CD1c-positive myeloid dendritic cell (primary cell): ENCODE results near the gene SLC6A6.

Experiments used
- DNase-seq: peaks from one replicate; pipeline ENCODE4 v3.0.0-alpha.2; 2016; ENCODE audit errors: extremely low spot score

SLC6A6 gene

DNA sequence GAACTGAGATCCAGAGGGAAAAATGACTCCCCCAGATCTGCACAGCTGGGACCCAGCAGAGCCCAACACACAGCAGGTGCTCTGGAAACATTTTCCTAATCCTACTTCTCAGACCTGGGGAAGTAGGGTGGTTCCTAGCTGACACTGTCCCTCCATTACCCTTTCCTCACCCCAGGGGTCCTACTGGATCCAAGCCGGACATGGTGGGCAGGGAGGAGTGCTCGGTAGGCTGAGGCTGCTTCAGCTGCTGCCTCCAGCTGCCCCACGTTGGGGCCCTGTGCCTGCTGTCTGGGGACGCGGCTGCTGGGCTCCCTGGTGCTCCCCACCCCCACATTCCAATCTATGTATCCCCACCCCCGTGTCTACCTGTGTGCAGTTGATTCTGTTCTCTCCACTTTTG lies 29.8 kb upstream of the SLC6A6 start:
- no peak for DNase-seq

GRCh38 chr3:14373753-14374376 lies 28.5 kb upstream of the SLC6A6 start:
- DNase-seq = no peak

- DNase-seq = no peak
These were observed 27.9 kb upstream of the SLC6A6 start for GRCh38 chr3:14374444-14374883.

DNA sequence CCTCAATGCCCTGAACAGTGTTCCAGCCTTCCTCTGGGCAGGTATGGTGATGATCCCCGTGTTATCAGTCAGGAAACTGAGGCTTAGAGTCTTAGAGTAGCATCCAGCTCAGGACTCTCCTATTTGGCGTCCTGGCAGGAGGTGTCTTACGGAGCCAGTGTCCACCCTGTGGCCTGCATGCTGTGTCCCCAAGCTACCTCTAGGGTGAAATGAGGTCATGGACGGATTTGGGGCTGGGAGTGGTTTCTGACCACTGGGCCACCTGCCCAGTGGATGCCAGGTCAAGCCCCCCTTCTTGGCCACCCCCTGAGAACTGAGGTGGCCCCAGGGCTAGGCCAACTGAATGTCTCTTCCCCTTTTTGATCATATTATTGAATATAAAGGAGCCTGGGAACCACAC lies 27.2 kb upstream of the SLC6A6 start:
- DNase-seq = no peak

- no peak for DNase-seq
These were observed 25.9 kb upstream of the SLC6A6 start for GRCh38 chr3:14376348-14377043.

DNA sequence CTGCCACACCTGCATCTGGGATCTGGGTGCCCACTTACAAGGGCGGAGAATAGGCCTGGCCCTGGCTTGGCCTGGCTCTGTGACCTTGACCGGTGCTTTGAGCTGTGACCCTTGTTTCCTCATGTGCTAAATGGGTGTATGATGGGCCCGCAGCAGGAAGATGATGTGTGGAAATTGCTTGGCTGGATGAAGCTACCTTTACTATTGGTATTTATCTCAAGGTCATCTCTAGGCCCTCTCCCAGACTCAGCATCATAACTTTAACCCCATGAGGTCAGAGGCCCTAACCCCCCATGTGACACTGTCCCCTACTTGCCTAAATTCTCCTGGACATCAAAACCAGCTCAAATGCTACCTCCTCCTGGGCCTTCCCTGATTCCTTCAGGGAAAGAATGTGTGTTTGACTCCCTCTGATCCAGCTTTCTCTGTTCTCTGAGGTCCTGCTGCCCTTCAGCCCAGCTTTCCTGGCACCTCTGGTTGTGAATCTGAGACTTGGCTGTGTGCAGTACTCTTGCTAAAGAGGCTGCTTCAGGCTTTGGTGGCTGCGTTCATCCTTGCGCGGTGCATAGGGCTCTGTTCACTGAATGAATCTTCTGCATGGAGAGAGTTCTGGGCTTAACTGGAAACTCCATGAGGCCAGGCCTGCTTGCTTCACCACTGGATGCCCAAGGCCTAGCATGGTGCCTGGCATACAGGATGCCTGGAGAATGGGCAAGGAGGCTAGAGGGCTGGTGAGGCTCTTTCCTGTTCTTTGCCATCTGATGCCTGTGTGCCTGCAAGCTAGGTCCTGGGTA lies 25.2 kb upstream of the SLC6A6 start:
- DNase-seq = no peak

DNA sequence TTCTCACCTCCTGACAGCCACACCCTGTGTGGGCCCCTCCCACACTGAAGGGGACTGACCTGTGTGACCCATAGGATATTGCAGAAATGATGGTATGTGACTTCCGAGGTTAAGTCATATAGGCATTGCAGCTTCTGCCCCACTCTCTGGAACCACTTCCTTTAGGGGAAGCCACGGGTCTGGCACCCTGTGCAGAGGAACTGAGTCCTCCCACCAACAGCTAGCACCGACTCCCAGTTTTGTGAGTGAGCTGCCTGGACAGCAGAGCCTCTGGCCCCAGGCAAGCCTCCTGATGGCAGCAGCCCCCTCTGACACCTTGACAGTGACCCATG lies 24.6 kb upstream of the SLC6A6 start:
- DNase-seq = peak; percentile 91

- DNase-seq = no peak
These were observed 24.0 kb upstream of the SLC6A6 start for GRCh38 chr3:14378415-14378814.

GRCh38 chr3:14379843-14380242 lies 22.6 kb upstream of the SLC6A6 start:
- no peak for DNase-seq

- no peak for DNase-seq
These were observed 16.2 kb upstream of the SLC6A6 start for GRCh38 chr3:14386254-14386653.

DNA sequence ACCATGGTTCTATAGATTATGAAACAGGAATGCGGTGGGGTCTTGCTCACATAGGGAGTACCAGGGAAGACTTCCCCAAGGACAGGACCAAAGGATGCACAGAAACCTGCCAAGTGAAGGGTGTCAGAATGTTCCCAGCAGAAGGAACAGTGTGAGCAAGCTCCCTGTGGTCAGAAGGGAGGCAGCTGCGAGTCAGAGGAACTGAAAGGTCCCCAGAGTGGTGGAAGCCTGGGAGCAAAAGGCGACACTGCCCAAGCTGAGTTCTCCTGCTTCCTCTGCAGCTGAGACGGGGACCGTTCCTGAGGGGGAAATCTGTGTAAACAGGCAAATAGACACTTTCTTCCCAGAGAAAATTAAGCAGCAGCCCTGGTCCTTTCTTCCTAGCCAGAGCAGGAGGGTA lies 14.2 kb upstream of the SLC6A6 start:
- peak; percentile 73 for DNase-seq

- no peak for DNase-seq
These were observed 13.2 kb upstream of the SLC6A6 start for GRCh38 chr3:14389166-14389606.

- no peak for DNase-seq
These were observed 12.7 kb upstream of the SLC6A6 start for GRCh38 chr3:14389716-14390115.

- DNase-seq = peak; percentile 71
These were observed 11.4 kb upstream of the SLC6A6 start for GRCh38 chr3:14391033-14391432.

DNA sequence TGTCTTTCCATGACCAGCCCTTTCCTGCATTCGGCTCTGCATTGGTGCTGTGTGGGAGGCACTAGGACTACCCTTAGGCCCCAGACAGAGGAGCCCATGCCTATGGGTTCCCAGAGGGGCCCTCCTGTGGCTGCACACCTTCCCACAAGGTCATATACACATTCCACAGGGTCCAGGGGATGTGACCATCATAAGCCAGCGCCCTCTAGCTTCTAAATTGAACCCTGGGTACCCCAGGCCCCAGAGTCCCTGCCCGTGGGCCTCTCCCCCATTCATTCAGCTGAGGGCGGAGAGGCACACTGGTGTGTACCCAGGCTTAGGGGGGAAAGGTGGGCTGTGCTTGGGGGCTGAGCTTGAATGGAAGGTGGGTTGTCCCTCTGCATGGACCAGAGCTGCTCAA lies 10.2 kb upstream of the SLC6A6 start:
- DNase-seq = no peak

DNA sequence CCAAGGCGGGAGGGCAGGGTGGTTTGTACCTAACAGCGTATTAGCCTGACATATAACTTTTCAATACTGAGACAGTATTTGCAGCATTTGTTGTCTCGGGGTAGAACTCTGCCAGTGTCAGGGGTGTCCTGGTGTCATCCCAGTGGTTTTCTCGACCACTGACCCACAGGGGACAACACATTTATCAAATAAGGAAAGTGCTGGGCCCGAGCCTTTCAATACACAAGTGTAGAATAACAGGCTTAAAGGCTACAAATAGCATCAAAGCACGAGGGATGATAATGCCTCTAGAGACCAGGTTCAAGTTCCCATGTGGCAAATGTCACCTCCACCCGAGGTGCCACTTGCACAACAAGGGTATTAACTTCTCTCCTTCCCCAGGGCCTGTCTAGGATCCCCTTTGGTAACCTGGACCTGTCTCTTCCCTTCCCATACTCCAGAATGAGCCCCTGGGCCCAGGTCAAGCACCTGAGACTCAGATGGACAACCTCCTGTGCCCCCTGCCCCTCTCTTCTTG lies 9.5 kb upstream of the SLC6A6 start:
- DNase-seq = no peak

- DNase-seq = no peak
These were observed 8.8 kb upstream of the SLC6A6 start for GRCh38 chr3:14393440-14394106.

DNA sequence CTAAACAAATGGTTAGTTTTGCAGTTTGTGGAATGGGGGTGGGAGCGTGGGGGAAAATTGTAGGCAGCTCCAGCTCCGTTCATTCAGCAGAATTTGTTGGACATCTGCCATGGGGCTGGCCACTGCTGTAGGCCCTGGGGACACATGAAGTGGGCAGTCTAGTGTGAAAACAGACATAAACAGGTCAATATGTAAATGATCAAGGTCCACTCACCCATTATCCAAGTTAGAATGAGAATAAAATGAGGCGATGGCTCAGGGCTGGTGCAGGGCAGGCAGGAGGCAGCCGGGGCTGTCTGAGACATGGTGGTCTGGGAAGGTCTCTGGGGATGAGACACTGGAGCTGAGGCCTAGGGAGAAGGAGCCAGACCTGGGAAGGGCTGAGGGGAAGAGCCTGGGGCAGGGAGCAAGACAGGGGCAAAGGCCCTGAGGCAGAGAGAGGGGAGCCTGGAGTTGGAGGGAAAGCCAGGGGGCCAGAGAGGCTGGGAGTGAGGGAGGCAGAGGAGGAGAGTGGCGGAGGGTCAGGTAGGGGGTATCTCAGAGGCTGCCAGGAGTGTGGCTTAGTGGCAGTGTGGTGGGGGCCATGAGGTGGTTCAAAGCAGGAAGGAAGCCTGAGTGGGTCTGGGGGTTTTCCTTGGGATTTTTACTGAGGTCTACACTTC lies 6.2 kb upstream of the SLC6A6 start:
- DNase-seq = no peak

DNA sequence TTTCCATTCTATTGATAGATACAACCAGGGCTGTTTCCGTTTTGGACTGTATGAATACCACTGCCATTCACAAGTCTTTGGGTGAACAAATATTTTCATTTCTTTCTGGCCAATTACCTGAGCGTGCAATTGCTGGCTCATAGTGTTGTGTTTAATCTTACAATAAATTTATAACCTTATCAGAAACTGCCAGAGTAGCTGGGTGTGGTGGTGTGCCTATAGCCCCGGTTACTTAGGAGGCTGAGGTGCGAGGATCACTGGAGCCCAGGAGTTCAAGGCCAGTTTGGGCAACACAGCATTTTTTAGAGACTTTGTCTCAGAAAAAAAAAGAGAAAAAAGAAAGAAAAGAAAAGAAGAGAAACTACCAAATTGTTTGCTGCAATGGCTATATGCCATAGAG lies 5.4 kb upstream of the SLC6A6 start:
- no peak for DNase-seq

DNA sequence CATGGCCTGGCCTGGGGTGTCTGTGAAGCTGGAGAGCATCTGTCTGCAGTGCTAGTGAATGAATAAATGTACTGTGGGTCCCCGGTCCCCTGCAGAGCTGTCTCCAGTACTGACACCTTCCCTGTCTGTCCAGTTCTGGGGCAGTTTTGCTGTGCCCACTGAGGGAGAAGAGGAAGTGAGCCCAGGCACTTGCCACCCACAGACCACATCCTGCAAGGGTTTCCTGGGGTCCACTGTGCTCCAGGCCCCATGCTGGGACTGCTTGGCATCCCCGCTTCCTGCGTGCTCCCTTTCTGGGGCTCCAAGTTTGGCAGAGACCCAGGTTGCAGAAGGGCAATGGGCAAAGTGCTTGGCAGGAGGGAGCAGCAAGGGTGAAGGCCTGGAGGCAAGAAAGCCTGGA lies 4.9 kb upstream of the SLC6A6 start:
- peak; percentile 76 for DNase-seq

GRCh38 chr3:14397940-14398796 lies 4.2 kb upstream of the SLC6A6 start:
- DNase-seq = no peak
